ENCODE data around the gene STEEP1.

GRCh38 chrX:119503484-119503861, 61.7 kb downstream of the STEEP1 start:
- no peak for TF ChIP-seq CTCF (IDR thresholded peaks at IDR 0.05)
- no peak for TF ChIP-seq POLR2A (IDR thresholded peaks at IDR 0.05)
